SK-N-SH treated with all-trans-retinoic acid at 6 μM for 48 hours (cell line): ENCODE data around the gene FLT4.

Experiments used
- ATAC-seq: fragments of 200-7000 bp; cut with Tn5 transposase; 3 replicates; pipeline ENCODE4 v1.9.1; 2020; ENCODE audit warnings: mild to moderate bottlenecking, moderate library complexity
- ARNTL ChIP-seq: fragments of 450-650 bp; formaldehyde crosslinking; IDR thresholded peaks from 2 replicates; pipeline ENCODE4 v1.5.0; 2020; ENCODE audit warnings: low read depth, mild to moderate bottlenecking, moderate library complexity, borderline replicate concordance
- BACH2 ChIP-seq: fragments of 250-450 bp; sonication (Bioruptor Pico); IDR thresholded peaks from 2 replicates; pipeline ENCODE4 v1.9.0; 2021; ENCODE audit warnings: mild to moderate bottlenecking, borderline replicate concordance
- CSDC2 ChIP-seq: fragments of 250-450 bp; sonication (Bioruptor Pico); IDR thresholded peaks from 2 replicates; pipeline ENCODE4 v1.5.0; 2020; ENCODE audit warnings: mild to moderate bottlenecking, moderate library complexity
- ESRRG ChIP-seq: fragments of 250-450 bp; sonication (Bioruptor Pico); IDR thresholded peaks from 2 replicates; pipeline ENCODE4 v1.6.1; 2021; ENCODE audit warnings: mild to moderate bottlenecking
- GLIS3 ChIP-seq: fragments of 250-450 bp; sonication (Bioruptor Pico); IDR thresholded peaks from 2 replicates; pipeline ENCODE4 v1.5.0; 2020; ENCODE audit warnings: mild to moderate bottlenecking, moderate library complexity
- ISL1 ChIP-seq: fragments of 250-450 bp; sonication (Bioruptor Pico); IDR thresholded peaks from 2 replicates; pipeline ENCODE4 v2.1.2; 2022; ENCODE audit warnings: mild to moderate bottlenecking, moderate library complexity
- OSR1 ChIP-seq: fragments of 250-450 bp; sonication (Bioruptor Pico); IDR thresholded peaks from 2 replicates; pipeline ENCODE4 v1.8.0; 2022; ENCODE audit warnings: moderate library complexity, mild to moderate bottlenecking, inconsistent platforms
- PATZ1 ChIP-seq: fragments of 250-450 bp; sonication (Bioruptor Pico); IDR thresholded peaks from 2 replicates; pipeline ENCODE4 v1.8.0; 2020; ENCODE audit warnings: mild to moderate bottlenecking, moderate library complexity, borderline replicate concordance
- PPARA ChIP-seq: fragments of 250-450 bp; sonication (Bioruptor Pico); IDR thresholded peaks from 2 replicates; pipeline ENCODE4 v1.5.0; 2020; ENCODE audit warnings: mild to moderate bottlenecking, borderline replicate concordance
- RARB ChIP-seq: fragments of 250-450 bp; sonication (Bioruptor Pico); IDR thresholded peaks from 2 replicates; pipeline ENCODE4 v1.8.0; 2021; ENCODE audit warnings: mild to moderate bottlenecking, moderate library complexity
- SNAI2 ChIP-seq: fragments of 250-450 bp; sonication (Bioruptor Pico); IDR thresholded peaks from 2 replicates; pipeline ENCODE4 v1.5.0; 2020; ENCODE audit warnings: mild to moderate bottlenecking, moderate library complexity
- TCF4 ChIP-seq: fragments of 250-450 bp; sonication (Bioruptor Pico); IDR thresholded peaks from 2 replicates; pipeline ENCODE4 v1.8.0; 2021; ENCODE audit warnings: mild to moderate bottlenecking, moderate library complexity, borderline replicate concordance
- TOX ChIP-seq: fragments of 250-450 bp; sonication (Bioruptor Pico); IDR thresholded peaks from 2 replicates; pipeline ENCODE4 v1.8.0; 2021; ENCODE audit warnings: mild to moderate bottlenecking, moderate library complexity, borderline replicate concordance
- ZC3H10 ChIP-seq: fragments of 250-450 bp; sonication (Bioruptor Pico); IDR thresholded peaks from 2 replicates; pipeline ENCODE4 v1.5.1; 2021; ENCODE audit warnings: mild to moderate bottlenecking, moderate library complexity
- ZFP3 ChIP-seq: fragments of 250-450 bp; sonication (Bioruptor Pico); IDR thresholded peaks from 2 replicates; pipeline ENCODE4 v1.5.0; 2020; ENCODE audit warnings: mild to moderate bottlenecking, moderate library complexity
- ZFP30 ChIP-seq: fragments of 450-650 bp; formaldehyde crosslinking; IDR thresholded peaks from 2 replicates; pipeline ENCODE4 v1.5.0; 2022; ENCODE audit warnings: mild to moderate bottlenecking, moderate library complexity
- ZNF565 ChIP-seq: fragments of 450-650 bp; formaldehyde crosslinking; conservative IDR thresholded peaks from 2 replicates; pipeline ENCODE4 v1.5.0; 2020; ENCODE audit warnings: low read depth, mild to moderate bottlenecking, moderate library complexity
- ZNF70 ChIP-seq: fragments of 450-650 bp; formaldehyde crosslinking; IDR thresholded peaks from 2 replicates; pipeline ENCODE4 v1.5.0; 2020; ENCODE audit warnings: mild to moderate bottlenecking, moderate library complexity
- ZNF8 ChIP-seq: fragments of 450-650 bp; formaldehyde crosslinking; IDR thresholded peaks from 2 replicates; pipeline ENCODE4 v1.5.0; 2020; ENCODE audit warnings: mild to moderate bottlenecking, moderate library complexity
- TF ChIP-seq, protein P1 (sequence below): fragments of 250-450 bp; sonication (Bioruptor Pico); IDR thresholded peaks from 2 replicates; pipeline ENCODE4 v1.8.0; 2021; ENCODE audit warnings: low read depth, mild to moderate bottlenecking, moderate library complexity, borderline replicate concordance
- TF ChIP-seq, protein P2 (sequence below): fragments of 250-450 bp; sonication (Bioruptor Pico); IDR thresholded peaks from 2 replicates; pipeline ENCODE4 v1.5.1; 2021; ENCODE audit warnings: mild to moderate bottlenecking, moderate library complexity

FLT4 gene

DNA sequence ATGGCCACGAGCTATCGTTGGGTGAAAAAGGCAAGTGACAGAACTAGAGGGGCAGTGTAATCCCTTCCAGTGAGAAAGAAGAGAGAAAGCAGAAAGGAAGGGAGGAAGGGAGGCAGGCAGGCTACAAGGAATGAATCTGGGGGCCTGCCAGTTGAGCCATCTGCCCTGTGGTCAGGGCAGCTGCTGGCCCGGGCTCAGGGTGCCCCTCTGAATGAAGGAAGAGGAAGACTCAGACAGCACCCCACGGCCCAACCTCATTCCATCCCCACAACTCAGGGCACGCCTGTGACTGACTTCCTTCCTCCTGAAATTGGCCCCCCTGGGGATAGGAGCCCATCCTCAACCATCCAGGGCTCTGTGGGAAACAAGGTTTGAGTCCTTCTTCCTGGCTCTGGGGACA is 20.3 kb upstream of the FLT4 start (continued):
- TF ChIP-seq ARNTL (CRISPR knock-in tag), result no peak
- no peak for TF ChIP-seq OSR1 (CRISPR knock-in tag)
- TF ChIP-seq ZFP3 (CRISPR knock-in tag), result no peak

- TF ChIP-seq CSDC2 (CRISPR knock-in tag) (no peak), GLIS3 (CRISPR knock-in tag) (no peak), TCF4 (CRISPR knock-in tag) (no peak), ARNTL (CRISPR knock-in tag) (no peak), ISL1 (CRISPR knock-in tag) (no peak), BACH2 (no peak), ZFP3 (CRISPR knock-in tag) (no peak), OSR1 (CRISPR knock-in tag) (no peak), ZNF8 (CRISPR knock-in tag) (no peak), RARB (CRISPR knock-in tag) (no peak), PPARA (CRISPR knock-in tag) (no peak), PATZ1 (CRISPR knock-in tag) (no peak), ZNF565 (CRISPR knock-in tag) (no peak), ESRRG (CRISPR knock-in tag) (no peak)
- TF ChIP-seq, protein P1, sequence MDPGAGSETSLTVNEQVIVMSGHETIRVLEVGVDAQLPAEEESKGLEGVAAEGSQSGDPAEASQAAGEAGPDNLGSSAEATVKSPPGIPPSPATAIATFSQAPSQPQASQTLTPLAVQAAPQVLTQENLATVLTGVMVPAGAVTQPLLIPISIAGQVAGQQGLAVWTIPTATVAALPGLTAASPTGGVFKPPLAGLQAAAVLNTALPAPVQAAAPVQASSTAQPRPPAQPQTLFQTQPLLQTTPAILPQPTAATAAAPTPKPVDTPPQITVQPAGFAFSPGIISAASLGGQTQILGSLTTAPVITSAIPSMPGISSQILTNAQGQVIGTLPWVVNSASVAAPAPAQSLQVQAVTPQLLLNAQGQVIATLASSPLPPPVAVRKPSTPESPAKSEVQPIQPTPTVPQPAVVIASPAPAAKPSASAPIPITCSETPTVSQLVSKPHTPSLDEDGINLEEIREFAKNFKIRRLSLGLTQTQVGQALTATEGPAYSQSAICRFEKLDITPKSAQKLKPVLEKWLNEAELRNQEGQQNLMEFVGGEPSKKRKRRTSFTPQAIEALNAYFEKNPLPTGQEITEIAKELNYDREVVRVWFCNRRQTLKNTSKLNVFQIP, result no peak
- TF ChIP-seq, protein P2, sequence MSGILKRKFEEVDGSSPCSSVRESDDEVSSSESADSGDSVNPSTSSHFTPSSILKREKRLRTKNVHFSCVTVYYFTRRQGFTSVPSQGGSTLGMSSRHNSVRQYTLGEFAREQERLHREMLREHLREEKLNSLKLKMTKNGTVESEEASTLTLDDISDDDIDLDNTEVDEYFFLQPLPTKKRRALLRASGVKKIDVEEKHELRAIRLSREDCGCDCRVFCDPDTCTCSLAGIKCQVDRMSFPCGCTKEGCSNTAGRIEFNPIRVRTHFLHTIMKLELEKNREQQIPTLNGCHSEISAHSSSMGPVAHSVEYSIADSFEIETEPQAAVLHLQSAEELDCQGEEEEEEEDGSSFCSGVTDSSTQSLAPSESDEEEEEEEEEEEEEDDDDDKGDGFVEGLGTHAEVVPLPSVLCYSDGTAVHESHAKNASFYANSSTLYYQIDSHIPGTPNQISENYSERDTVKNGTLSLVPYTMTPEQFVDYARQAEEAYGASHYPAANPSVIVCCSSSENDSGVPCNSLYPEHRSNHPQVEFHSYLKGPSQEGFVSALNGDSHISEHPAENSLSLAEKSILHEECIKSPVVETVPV (CRISPR knock-in tag), result no peak
- no peak for ATAC-seq
Measured at GRCh38 chr5:180668835-180669596, 19.6 kb upstream of the FLT4 start.

DNA sequence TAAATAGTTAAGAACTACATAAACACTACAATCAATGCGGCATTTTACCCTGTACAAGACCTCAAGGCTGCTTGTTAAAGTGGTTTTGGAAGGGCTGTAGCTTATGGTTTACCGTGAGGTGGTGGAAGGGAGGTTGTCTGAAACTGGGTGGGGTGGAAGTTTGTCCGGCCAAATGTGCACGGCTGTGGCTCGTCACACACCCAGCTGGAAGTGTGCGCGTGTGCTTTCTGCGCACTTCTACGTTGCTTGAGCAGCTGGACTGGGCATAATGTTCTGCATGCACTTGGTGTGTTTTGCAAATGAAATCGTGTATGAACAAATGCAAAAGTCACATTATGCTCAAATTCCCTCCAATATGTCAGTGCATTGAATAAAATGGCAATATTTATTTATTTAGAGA is 17.4 kb upstream of the FLT4 start:
- TF ChIP-seq ISL1 (CRISPR knock-in tag) (no peak), PATZ1 (CRISPR knock-in tag) (no peak), ZNF70 (CRISPR knock-in tag) (no peak), CSDC2 (CRISPR knock-in tag) (no peak), TCF4 (CRISPR knock-in tag) (no peak), PPARA (CRISPR knock-in tag) (no peak), ZNF565 (CRISPR knock-in tag) (no peak), ZFP30 (CRISPR knock-in tag) (no peak), TOX (CRISPR knock-in tag) (no peak), ARNTL (CRISPR knock-in tag) (no peak), GLIS3 (CRISPR knock-in tag) (no peak), ZNF8 (CRISPR knock-in tag) (no peak), SNAI2 (no peak), RARB (CRISPR knock-in tag) (no peak), OSR1 (CRISPR knock-in tag) (no peak), ZFP3 (CRISPR knock-in tag) (no peak), ESRRG (CRISPR knock-in tag) (no peak), ZC3H10 (CRISPR knock-in tag) (no peak), BACH2 (no peak)
- TF ChIP-seq, protein P1, result no peak
- ATAC-seq, result no peak
